CD4-positive, alpha-beta memory T cell (primary cell): ENCODE data around the gene SMAD1. TPM values are rescaled to one million over a fixed set of nuclear protein-coding genes. Genes with fewer than 3 reads are reported as not detected.

Experiments used
- CTCF ChIA-PET: fragments of 350-600 bp; sonication (Branson Sonifier 250); formaldehyde crosslinking; loops from one replicate; lab custom pipeline; 2021; ENCODE audit warnings: inconsistent platforms; ENCODE audit not compliant: partially characterized antibody; lab: Charles Lee
- POLR2A ChIA-PET: fragments of 350-600 bp; sonication (Branson Sonifier 250); formaldehyde crosslinking; loops from one replicate; lab custom pipeline; 2021; ENCODE audit not compliant: partially characterized antibody; lab: Charles Lee
- DNase-seq, 5 donors: peaks; one replicate each; pipeline versions ENCODE4 v3.0.0 to v3.0.0-alpha.2; 2020 to 2022; ENCODE audit warnings: mixed read lengths in 1 of 5
- H3K27ac ChIP-seq: one replicate; pipeline ENCODE4 v1.7.0; 2013; ENCODE audit warnings: low read depth, low read length
- H3K27me3 ChIP-seq: 2 replicates; pipeline ENCODE4 v1.7.0; 2013; ENCODE audit warnings: mild to moderate bottlenecking, low read length, moderate library complexity; ENCODE audit not compliant: insufficient read depth
- H3K36me3 ChIP-seq: 2 replicates; pipeline ENCODE4 v1.7.0; 2013; ENCODE audit warnings: mild to moderate bottlenecking, low read length, moderate library complexity; ENCODE audit not compliant: insufficient read depth
- H3K4me1 ChIP-seq: 2 replicates; pipeline ENCODE4 v1.7.0; 2013; ENCODE audit warnings: mild to moderate bottlenecking, low read length, moderate library complexity; ENCODE audit not compliant: insufficient read depth
- H3K4me3 ChIP-seq, 2 donors: one replicate each; pipeline ENCODE4 v1.7.0; 2013; ENCODE audit warnings: low read length in 2 of 2, mild to moderate bottlenecking in 1 of 2
- H3K9me3 ChIP-seq, 2 donors: one replicate each; pipeline ENCODE4 v1.7.0; 2013; ENCODE audit warnings: low read length in 2 of 2, control low read depth in 1 of 2; ENCODE audit not compliant: control insufficient read depth in 1 of 2
- H3K27ac Mint-ChIP-seq, 7 donors: one replicate each; pipeline ENCODE4 v1.8.0; 2020 to 2021; ENCODE audit warnings: mixed read lengths in 7 of 7, mild to moderate bottlenecking in 6 of 7, inconsistent platforms in 3 of 7, moderate library complexity in 3 of 7
- H3K27me3 Mint-ChIP-seq, 2 donors: one replicate each; pipeline ENCODE4 v1.8.0; 2020 to 2021; ENCODE audit warnings: mixed read lengths in 2 of 2
- H3K36me3 Mint-ChIP-seq, 2 donors: one replicate each; pipeline ENCODE4 v1.8.0; 2020 to 2021; ENCODE audit warnings: mixed read lengths in 2 of 2, inconsistent platforms in 1 of 2, mild to moderate bottlenecking in 1 of 2
- H3K4me1 Mint-ChIP-seq, 4 donors: one replicate each; pipeline ENCODE4 v1.8.0; 2020 to 2021; ENCODE audit warnings: mixed read lengths in 4 of 4, mild to moderate bottlenecking in 1 of 4
- H3K4me3 Mint-ChIP-seq, 8 donors: one replicate each; pipeline ENCODE4 v1.8.0; 2020 to 2021; ENCODE audit warnings: mixed read lengths in 8 of 8, mild to moderate bottlenecking in 7 of 8, moderate library complexity in 6 of 8, inconsistent platforms in 3 of 8
- H3K9me3 Mint-ChIP-seq, 8 donors: one replicate each; pipeline ENCODE4 v1.8.0; 2020 to 2021; ENCODE audit warnings: mixed read lengths in 8 of 8, mild to moderate bottlenecking in 5 of 8, inconsistent platforms in 3 of 8, moderate library complexity in 1 of 8
- intact Hi-C: fragments of 100-400 bp; cut with micrococcal nuclease; formaldehyde crosslinking; loops from one replicate; pipeline ENCODE4 v1.15.1; 2023
- polyA plus RNA-seq, 2 donors: library from polyadenylated mRNA; unstranded; fragments of 300-500 nt; fragmentation: Illumina TruSeq; gene quantifications; one replicate each; pipeline ENCODE4 v1.2.3, GENCODE V29; 2021
- total RNA-seq, 2 experiments: library from RNA; stranded (reverse); gene quantifications; one replicate each; pipeline ENCODE4 v1.2.3, GENCODE V29; 2021

The SMAD1 gene
- total and polyA plus RNA-seq, 4 experiments from 2014 or later = 0.42 to 1.1 (median 0.67) TPM

- H3K27ac Mint-ChIP-seq = no peak overlapping the region
Measured at GRCh38 chr4:145440292-145441007, 41.2 kb upstream of the SMAD1 start.

GRCh38 chr4:145446184-145446583 lies 35.5 kb upstream of the SMAD1 start:
- POLR2A ChIA-PET = no interaction called here
- Mint-ChIP-seq H3K4me1 (no peaks in the 10 kb centered on the region), H3K27ac (no peak overlapping the region), H3K4me3 (no peak overlapping the region), H3K36me3 (no peaks in the 10 kb centered on the region), H3K9me3 (peaks cover 0 to 7% (median 0%) of the 10 kb centered on the region in 8 donors), H3K27me3 (peaks cover 5 to 14% of the 10 kb centered on the region in 2 donors)
- DNase-seq = no peak
- H3K4me1 ChIP-seq = no peaks in the 10 kb centered on the region
- H3K36me3 ChIP-seq = no peaks in the 10 kb centered on the region
- H3K9me3 ChIP-seq = no peaks in the 10 kb centered on the region
- no peak overlapping the region for H3K27ac ChIP-seq
- no peaks in the 10 kb centered on the region for H3K27me3 ChIP-seq
- intact Hi-C loops = no loop called here
- CTCF ChIA-PET = interaction anchor here (1.0 kb wide), 1 partner anchor 40 kb away, joined by 3 read pairs; no protein-coding TSS in a partner anchor
- no peak overlapping the region for H3K4me3 ChIP-seq

More at GRCh38 chr4:145440292-145441007, 41.2 kb upstream of the SMAD1 start:
- Mint-ChIP-seq H3K36me3 (no peaks in the 10 kb centered on the region), H3K9me3 (peaks cover 0 to 6% (median under 1%) of the 10 kb centered on the region in 8 donors), H3K4me3 (no peak overlapping the region), H3K4me1 (no peaks in the 10 kb centered on the region), H3K27me3 (peaks cover 4 to 7% of the 10 kb centered on the region in 2 donors)
- H3K36me3 ChIP-seq = no peaks in the 10 kb centered on the region
- no peaks in the 10 kb centered on the region for H3K27me3 ChIP-seq
- no peaks in the 10 kb centered on the region for H3K9me3 ChIP-seq
- ChIA-PET CTCF (no interaction called here), POLR2A (no interaction called here)
- DNase-seq = no peak
- H3K4me1 ChIP-seq = no peaks in the 10 kb centered on the region
- no peak overlapping the region for H3K27ac ChIP-seq
- no peak overlapping the region for H3K4me3 ChIP-seq
- intact Hi-C loops = no loop called here

- Histone ChIP-seq H3K27me3 (no peaks in the 10 kb centered on the region), H3K4me3 (no peak overlapping the region), H3K9me3 (no peaks in the 10 kb centered on the region), H3K36me3 (no peaks in the 10 kb centered on the region), H3K27ac (no peak overlapping the region), H3K4me1 (no peaks in the 10 kb centered on the region)
- peaks cover 0 to 5% (median 1%) of the 10 kb centered on the region in 8 donors for H3K9me3 Mint-ChIP-seq
- no peak for DNase-seq
- intact Hi-C loops = no loop called here
- ChIA-PET CTCF (no interaction called here), POLR2A (no interaction called here)
- H3K27ac Mint-ChIP-seq = no peak overlapping the region
- H3K4me3 Mint-ChIP-seq = no peak overlapping the region
- no peaks in the 10 kb centered on the region for H3K4me1 Mint-ChIP-seq
- peaks cover 2 to 12% of the 10 kb centered on the region in 2 donors for H3K27me3 Mint-ChIP-seq
- H3K36me3 Mint-ChIP-seq = no peaks in the 10 kb centered on the region
Measured at GRCh38 chr4:145451895-145452294, 29.8 kb upstream of the SMAD1 start.

GRCh38 chr4:145452447-145453162 lies 29.0 kb upstream of the SMAD1 start:
- Histone ChIP-seq H3K36me3 (no peaks in the 10 kb centered on the region), H3K4me3 (no peak overlapping the region), H3K9me3 (no peaks in the 10 kb centered on the region), H3K4me1 (no peaks in the 10 kb centered on the region), H3K27me3 (no peaks in the 10 kb centered on the region), H3K27ac (no peak overlapping the region)
- H3K27ac Mint-ChIP-seq = no peak overlapping the region
- ChIA-PET POLR2A (no interaction called here), CTCF (no interaction called here)
- H3K36me3 Mint-ChIP-seq = no peaks in the 10 kb centered on the region
- DNase-seq = no peak
- H3K9me3 Mint-ChIP-seq = peaks cover 0 to 8% (median 1%) of the 10 kb centered on the region in 8 donors
- intact Hi-C loops = no loop called here
- no peak overlapping the region for H3K4me3 Mint-ChIP-seq
- no peaks in the 10 kb centered on the region for H3K4me1 Mint-ChIP-seq
- peaks cover 2 to 10% of the 10 kb centered on the region in 2 donors for H3K27me3 Mint-ChIP-seq

GRCh38 chr4:145453163-145453520 lies 28.5 kb upstream of the SMAD1 start:
- H3K27me3 ChIP-seq = no peaks in the 10 kb centered on the region
- H3K36me3 ChIP-seq = no peaks in the 10 kb centered on the region
- peaks cover 0 to 11% (median 1%) of the 10 kb centered on the region in 8 donors for H3K9me3 Mint-ChIP-seq
- no peak overlapping the region for H3K27ac ChIP-seq
- no peaks in the 10 kb centered on the region for H3K36me3 Mint-ChIP-seq
- H3K4me3 ChIP-seq = no peak overlapping the region
- H3K4me1 Mint-ChIP-seq = no peaks in the 10 kb centered on the region
- CTCF ChIA-PET = no interaction called here
- no peak overlapping the region for H3K4me3 Mint-ChIP-seq
- intact Hi-C loops = no loop called here
- no peaks in the 10 kb centered on the region for H3K4me1 ChIP-seq
- peaks cover 2 to 10% of the 10 kb centered on the region in 2 donors for H3K27me3 Mint-ChIP-seq
- no peaks in the 10 kb centered on the region for H3K9me3 ChIP-seq
- DNase-seq = no peak
- POLR2A ChIA-PET = no interaction called here
- no peak overlapping the region for H3K27ac Mint-ChIP-seq

GRCh38 chr4:145473203-145473602 lies 8.4 kb upstream of the SMAD1 start:
- no peak overlapping the region for H3K27ac ChIP-seq
- Mint-ChIP-seq H3K27me3 (peaks cover 2 to 11% of the 10 kb centered on the region in 2 donors), H3K4me3 (no peak overlapping the region), H3K36me3 (no peaks in the 10 kb centered on the region), H3K4me1 (no peaks in the 10 kb centered on the region), H3K27ac (no peak overlapping the region), H3K9me3 (peaks cover 4 to 7% (median 6%) of the 10 kb centered on the region in 8 donors)
- no peaks in the 10 kb centered on the region for H3K27me3 ChIP-seq
- ChIA-PET POLR2A (no interaction called here), CTCF (no interaction called here)
- DNase-seq = no peak
- no peak overlapping the region for H3K4me3 ChIP-seq
- H3K9me3 ChIP-seq = peaks cover 0 to 5% of the 10 kb centered on the region in 2 donors
- H3K4me1 ChIP-seq = no peaks in the 10 kb centered on the region
- intact Hi-C loops = no loop called here
- no peaks in the 10 kb centered on the region for H3K36me3 ChIP-seq

- no peaks in the 10 kb centered on the region for H3K36me3 ChIP-seq
- Mint-ChIP-seq H3K4me3 (peak overlapping the region in 7 of 8 donors; percentile 2 to 93 (median 30)), H3K9me3 (peaks cover 0 to 2% (median 0%) of the 10 kb centered on the region in 8 donors), H3K27ac (no peak overlapping the region), H3K36me3 (no peaks in the 10 kb centered on the region), H3K27me3 (peaks cover 18 to 26% of the 10 kb centered on the region in 2 donors), H3K4me1 (peaks cover 5 to 14% (median 6%) of the 10 kb centered on the region in 4 donors)
- ChIA-PET CTCF (no interaction called here), POLR2A (no interaction called here)
- H3K4me3 ChIP-seq = no peak overlapping the region
- no peaks in the 10 kb centered on the region for H3K9me3 ChIP-seq
- H3K27ac ChIP-seq = no peak overlapping the region
- H3K27me3 ChIP-seq = no peaks in the 10 kb centered on the region
- H3K4me1 ChIP-seq = no peaks in the 10 kb centered on the region
- no peak for DNase-seq
- intact Hi-C loops = no loop called here
Measured at GRCh38 chr4:145480257-145480656, 1.4 kb upstream of the SMAD1 start.
